HG03571 (cell line): ENCODE measurements around the gene TRIM26.
"Not testable (repeated sequence)": the region's sequence is repeated elsewhere in the genome, so short reads cannot be mapped to it uniquely, and the experiment has no call there.

Experiments
- ATAC-seq: cut with Tn5 transposase; IDR thresholded peaks from one replicate; pipeline ENCODE4 v1.9.1; 2021; ENCODE audit not compliant: unreplicated experiment

TRIM26 gene

DNA sequence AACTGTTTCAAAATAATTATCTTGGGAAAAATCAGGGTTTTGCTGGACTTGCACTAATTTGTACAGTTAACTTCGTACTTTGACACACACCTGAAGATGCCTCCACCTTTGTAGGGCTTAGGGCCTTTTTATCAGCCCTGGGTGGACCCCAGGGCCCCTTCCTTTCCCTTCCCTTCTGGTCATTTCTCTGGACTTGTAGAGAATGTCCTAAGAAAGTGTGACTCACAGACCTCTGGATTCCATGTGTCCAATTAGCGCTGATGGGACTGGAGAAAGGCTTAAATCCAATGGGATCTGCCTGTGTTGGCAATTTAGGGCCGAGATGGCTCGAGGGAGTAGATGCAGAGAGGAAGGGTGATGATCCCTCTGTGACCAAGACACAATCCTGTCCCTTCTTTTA lies 40.5 kb downstream of the TRIM26 start:
- no peak for ATAC-seq

DNA sequence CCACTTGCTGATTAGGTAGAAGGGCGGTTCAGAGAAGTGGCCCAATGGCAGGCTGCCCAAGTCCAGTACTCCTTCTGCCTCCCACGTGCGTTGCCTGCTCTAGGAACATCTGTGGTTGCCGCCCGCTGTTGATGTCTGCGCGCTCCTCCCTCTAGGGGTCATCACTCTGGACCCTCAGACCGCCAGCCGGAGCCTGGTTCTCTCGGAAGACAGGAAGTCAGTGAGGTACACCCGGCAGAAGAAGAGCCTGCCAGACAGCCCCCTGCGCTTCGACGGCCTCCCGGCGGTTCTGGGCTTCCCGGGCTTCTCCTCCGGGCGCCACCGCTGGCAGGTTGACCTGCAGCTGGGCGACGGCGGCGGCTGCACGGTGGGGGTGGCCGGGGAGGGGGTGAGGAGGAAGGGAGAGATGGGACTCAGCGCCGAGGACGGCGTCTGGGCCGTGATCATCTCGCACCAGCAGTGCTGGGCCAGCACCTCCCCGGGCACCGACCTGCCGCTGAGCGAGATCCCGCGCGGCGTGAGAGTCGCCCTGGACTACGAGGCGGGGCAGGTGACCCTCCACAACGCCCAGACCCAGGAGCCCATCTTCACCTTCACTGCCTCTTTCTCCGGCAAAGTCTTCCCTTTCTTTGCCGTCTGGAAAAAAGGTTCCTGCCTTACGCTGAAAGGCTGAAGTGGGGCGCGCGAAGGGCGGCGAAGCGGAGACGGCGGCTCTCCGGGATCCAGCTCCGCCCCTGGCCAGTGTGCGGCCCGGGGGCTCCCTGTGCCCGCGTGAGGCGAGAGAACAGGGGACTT lies 41.3 kb downstream of the TRIM26 start:
- ATAC-seq = no peak

- ATAC-seq = no peak
These were observed 43.3 kb downstream of the TRIM26 start for GRCh38 chr6:30169658-30170614.

DNA sequence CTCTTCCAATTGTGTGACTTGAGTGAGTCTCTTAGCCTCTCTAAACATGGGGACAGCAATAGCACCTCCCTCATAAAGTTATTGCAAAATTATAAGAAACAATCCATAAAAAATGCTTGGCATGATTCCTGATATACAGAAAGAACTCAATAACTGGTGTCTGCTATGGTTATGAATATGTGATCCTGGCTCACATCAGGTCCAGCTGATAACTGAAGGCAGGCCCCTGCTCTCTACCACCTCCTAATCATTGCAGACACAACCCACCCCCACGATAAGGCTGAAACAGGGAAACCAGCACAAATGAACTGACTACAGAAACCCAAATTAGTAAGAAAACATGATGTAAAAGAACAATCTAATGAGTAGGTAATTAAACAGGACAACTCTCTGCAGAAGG lies 44.5 kb downstream of the TRIM26 start:
- no peak for ATAC-seq

- no peak for ATAC-seq
These were observed 46.1 kb downstream of the TRIM26 start for GRCh38 chr6:30167101-30167500.

DNA sequence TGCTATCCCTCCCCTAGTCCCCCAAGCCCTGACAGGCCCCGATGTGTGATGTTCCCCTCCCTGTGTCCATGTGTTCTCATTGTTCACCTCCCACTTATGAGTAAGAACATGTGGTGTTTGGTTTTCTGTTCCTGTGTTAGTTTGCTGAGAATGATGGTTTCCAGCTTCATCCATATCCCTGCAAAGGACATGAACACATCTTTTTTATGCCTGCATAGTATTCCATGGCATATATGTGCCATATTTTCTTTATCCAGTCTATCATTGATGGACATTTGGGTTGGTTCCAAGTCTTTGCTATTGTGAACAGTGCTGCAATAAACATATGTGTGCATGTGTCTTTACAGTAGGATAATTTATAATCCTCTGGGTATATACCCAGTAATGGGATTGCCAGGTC lies 48.0 kb downstream of the TRIM26 start:
- ATAC-seq = not testable (repeated sequence)

DNA sequence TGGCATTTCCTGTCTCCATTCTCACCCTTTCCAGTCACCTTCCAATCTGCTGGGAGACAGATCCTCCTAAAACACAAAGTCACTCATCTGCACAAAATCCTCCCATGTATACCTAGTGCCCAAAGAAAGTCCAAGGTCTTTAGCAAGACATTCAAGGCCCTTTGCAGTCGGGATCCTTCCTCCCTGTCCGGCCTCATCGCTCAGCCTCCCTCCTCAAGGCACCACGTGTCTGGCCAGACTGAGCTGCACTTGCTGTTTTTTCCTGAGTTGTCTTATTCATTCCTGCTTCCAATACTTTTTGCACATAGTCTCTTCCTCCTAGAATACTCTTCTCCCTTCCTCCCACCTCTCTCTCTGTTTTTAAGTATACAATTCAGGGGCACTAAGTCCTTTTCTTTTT lies 48.5 kb downstream of the TRIM26 start:
- ATAC-seq = no peak

- ATAC-seq = no peak
These were observed 49.1 kb downstream of the TRIM26 start for GRCh38 chr6:30163918-30164654.

GRCh38 chr6:30163090-30163917 lies 49.9 kb downstream of the TRIM26 start, which contains the start of gene TRIM15:
TRIM15 (plus strand) TSS chr6:30163546; CDS start chr6:30163685, 139 bp downstream.
- ATAC-seq = no peak

GRCh38 chr6:30162265-30163089 lies 50.7 kb downstream of the TRIM26 start:
- no peak for ATAC-seq

DNA sequence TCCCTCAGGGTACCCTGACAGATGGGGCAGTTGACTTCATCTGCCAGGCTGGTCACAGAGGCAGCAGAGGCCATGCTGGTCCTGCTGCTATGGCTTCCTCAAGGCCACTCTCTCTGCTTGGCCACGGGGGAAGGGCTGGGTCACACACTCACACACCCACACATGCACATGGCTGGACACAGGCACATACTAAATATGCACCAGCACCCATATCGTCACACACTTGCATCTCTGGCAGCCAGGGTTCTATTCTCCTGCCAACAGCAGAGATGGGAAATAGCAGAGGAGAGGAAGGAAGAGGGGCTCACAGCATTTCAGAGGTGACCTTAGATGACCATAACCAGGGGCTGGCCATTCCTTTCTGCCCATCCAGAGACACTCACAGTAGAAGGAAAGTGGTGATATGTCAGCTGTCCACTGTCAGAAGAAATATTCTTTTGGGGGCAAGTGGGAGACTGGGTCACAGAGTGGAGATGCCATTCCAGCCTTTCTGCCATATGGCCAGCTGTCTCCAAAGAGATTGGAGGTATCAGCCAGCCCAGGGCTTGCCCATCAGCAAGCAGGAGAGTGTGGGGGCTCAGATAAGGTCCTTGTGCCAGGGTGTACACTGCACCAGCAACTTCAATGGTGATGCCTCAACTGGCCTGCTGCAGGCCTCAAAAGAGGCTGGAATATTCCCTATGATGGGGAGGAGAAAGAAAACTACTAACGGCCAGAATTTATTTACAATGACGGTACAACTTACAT lies 52.2 kb downstream of the TRIM26 start, which contains the start of gene TRIM10:
Gene TRIM10, minus strand, starts transcription at position 427 of the 747 bp plus-strand sequence. Its CDS starts 353 bp downstream, at position 74.
- ATAC-seq = no peak

DNA sequence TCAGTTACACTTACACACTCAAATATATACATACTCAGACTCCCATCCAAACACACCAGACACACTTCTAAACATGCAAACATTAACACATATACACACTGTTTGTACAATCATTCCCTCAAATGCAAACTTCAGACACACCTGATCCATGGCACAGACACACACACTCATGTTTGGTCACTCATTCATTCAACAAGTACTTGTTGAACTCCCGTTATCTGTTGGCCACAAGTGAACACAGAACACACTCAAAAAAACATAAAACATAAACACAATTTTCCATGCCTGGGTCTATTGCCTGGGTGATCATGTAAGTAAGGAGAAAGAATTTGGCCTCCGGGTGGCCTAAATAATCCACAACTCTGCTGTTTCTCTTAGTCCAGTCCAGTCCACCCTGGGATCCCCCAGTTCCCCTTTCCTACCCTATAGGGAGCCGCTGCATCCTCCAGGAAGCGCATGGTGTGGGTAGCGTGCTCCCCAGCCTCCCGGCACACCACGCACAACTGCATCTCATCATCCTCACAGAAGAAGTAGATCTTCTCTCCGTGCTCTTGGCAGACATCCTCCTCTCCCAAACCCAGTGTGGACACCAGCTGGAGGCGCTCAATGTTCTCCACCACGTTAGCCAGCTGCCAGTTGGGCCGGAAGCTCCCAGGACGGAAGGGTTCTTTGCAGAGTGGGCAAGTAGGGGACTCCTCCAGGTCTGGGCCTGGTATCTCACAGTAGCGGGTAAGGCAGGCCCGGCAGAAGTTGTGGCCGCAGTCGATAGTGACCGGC lies 53.0 kb downstream of the TRIM26 start:
- no peak for ATAC-seq

DNA sequence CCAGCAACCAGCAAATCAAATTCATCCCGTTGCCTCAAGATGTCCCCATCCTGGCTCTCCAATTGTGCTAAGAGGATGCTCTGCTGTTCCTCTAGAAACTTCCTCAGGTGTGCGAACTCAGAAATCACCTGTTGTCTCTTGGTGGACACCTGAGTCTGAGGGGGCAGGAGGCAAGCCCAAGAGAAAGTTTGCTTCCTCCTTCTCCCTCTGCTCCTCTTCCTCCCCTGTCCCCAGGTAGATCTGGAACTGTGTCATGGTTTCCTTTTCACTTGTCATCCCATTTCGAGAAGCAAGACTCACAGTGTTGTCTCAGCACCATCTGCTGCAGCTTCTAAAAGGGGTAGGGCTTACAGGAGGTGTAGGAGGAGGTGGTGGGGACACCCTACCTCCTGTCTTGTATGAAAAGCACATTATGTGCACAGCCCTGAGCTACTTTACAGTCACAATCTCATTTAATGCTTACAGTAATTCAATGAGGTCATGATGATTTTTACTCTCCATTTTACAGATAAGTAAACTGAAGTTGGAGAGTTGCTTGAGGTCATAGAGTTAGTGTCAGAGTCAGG lies 54.6 kb downstream of the TRIM26 start:
- no peak for ATAC-seq

GRCh38 chr6:30157999-30158398 lies 55.2 kb downstream of the TRIM26 start:
- ATAC-seq = no peak

- no peak for ATAC-seq
These were observed 55.6 kb downstream of the TRIM26 start for GRCh38 chr6:30157581-30157980.

DNA sequence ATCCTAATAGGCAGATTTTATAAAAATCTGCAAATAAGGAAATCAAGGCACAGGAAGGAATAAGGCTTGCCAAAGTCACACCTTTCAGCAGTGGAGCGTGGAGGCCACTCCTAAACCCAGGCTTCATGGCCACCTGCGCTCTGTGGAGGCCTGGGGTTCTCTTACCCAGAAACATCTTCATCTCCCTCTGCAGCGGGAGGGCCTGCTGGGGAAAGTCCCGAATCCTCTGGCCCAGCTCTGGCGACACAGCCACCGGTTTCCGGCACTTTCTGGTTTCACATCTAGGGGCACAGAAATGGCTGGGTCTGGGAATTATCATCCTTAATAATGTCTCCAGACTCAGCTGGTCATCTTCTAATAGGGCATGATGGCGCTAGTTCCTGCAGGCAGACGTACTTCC lies 56.4 kb downstream of the TRIM26 start:
- ATAC-seq = no peak

GRCh38 chr6:30156262-30156599 lies 57.0 kb downstream of the TRIM26 start:
- ATAC-seq = no peak
